KMS-11 (cell line): ENCODE data around the gene PRKAB1.

ENCODE experiments used
- H2AFZ ChIP-seq: fragments of 200-600 bp; sonication (generic); 2 replicates; pipeline ENCODE4 v1.6.1; 2016; ENCODE audit warnings: antibody characterized with exemption, mixed run types, low read depth
- H3K27ac ChIP-seq: fragments of 200-600 bp; sonication (generic); 2 replicates; pipeline ENCODE4 v1.6.1; 2016; ENCODE audit warnings: mild to moderate bottlenecking, mixed run types
- H3K27me3 ChIP-seq: fragments of 200-600 bp; sonication (generic); 2 replicates; pipeline ENCODE4 v1.6.1; 2017; ENCODE audit warnings: mild to moderate bottlenecking, low read depth, mixed run types, moderate library complexity; ENCODE audit not compliant: insufficient read depth
- H3K36me3 ChIP-seq: fragments of 200-600 bp; sonication (generic); 2 replicates; pipeline ENCODE4 v1.6.1; 2017; ENCODE audit warnings: mild to moderate bottlenecking, mixed run types; ENCODE audit not compliant: insufficient read depth
- H3K4me1 ChIP-seq: fragments of 200-600 bp; sonication (generic); 2 replicates; pipeline ENCODE4 v1.6.1; 2016; ENCODE audit warnings: mild to moderate bottlenecking, low read depth, mixed run types; ENCODE audit not compliant: poor library complexity, severe bottlenecking
- H3K4me2 ChIP-seq: fragments of 200-600 bp; sonication (generic); 2 replicates; pipeline ENCODE4 v1.7.0; 2016; ENCODE audit warnings: mild to moderate bottlenecking, mixed run types
- H3K4me3 ChIP-seq: fragments of 200-600 bp; sonication (generic); IDR thresholded peaks from 2 replicates; pipeline ENCODE4 v1.6.1; 2017; ENCODE audit warnings: low read depth, low read length, mixed read lengths; ENCODE audit not compliant: insufficient read depth
- H3K79me2 ChIP-seq: fragments of 200-600 bp; sonication (generic); 2 replicates; pipeline ENCODE4 v1.6.1; 2016; ENCODE audit warnings: low read depth, mixed run types; ENCODE audit not compliant: insufficient read depth
- H3K9ac ChIP-seq: fragments of 200-600 bp; sonication (generic); 2 replicates; pipeline ENCODE4 v1.6.1; 2016; ENCODE audit warnings: mild to moderate bottlenecking, mixed run types
- H4K20me1 ChIP-seq: fragments of 200-600 bp; sonication (generic); 2 replicates; pipeline ENCODE4 v1.6.1; 2016; ENCODE audit warnings: mild to moderate bottlenecking, mixed run types; ENCODE audit not compliant: insufficient read depth
- TF ChIP-seq, protein P1 (sequence below): fragments of 200-600 bp; sonication (generic); conservative IDR thresholded peaks from 2 replicates; pipeline ENCODE4 v1.6.1; 2017; ENCODE audit warnings: low read depth, mild to moderate bottlenecking, antibody characterized with exemption, low read length, moderate library complexity, mixed read lengths

The PRKAB1 gene

GRCh38 chr12:119689935-119690500 lies 22.1 kb downstream of the PRKAB1 start:
- Histone ChIP-seq H3K27ac (no peak overlapping the region), H3K4me2 (no peak overlapping the region), H3K36me3 (no peaks in the 10 kb centered on the region), H3K4me3 (no peak overlapping the region), H3K4me1 (no peaks in the 10 kb centered on the region), H3K27me3 (no peaks in the 10 kb centered on the region), H3K9ac (no peak overlapping the region), H4K20me1 (no peaks in the 10 kb centered on the region), H3K79me2 (no peaks in the 10 kb centered on the region), H2AFZ (no peak overlapping the region)
- TF ChIP-seq, protein P1, sequence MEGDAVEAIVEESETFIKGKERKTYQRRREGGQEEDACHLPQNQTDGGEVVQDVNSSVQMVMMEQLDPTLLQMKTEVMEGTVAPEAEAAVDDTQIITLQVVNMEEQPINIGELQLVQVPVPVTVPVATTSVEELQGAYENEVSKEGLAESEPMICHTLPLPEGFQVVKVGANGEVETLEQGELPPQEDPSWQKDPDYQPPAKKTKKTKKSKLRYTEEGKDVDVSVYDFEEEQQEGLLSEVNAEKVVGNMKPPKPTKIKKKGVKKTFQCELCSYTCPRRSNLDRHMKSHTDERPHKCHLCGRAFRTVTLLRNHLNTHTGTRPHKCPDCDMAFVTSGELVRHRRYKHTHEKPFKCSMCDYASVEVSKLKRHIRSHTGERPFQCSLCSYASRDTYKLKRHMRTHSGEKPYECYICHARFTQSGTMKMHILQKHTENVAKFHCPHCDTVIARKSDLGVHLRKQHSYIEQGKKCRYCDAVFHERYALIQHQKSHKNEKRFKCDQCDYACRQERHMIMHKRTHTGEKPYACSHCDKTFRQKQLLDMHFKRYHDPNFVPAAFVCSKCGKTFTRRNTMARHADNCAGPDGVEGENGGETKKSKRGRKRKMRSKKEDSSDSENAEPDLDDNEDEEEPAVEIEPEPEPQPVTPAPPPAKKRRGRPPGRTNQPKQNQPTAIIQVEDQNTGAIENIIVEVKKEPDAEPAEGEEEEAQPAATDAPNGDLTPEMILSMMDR = no peak

DNA sequence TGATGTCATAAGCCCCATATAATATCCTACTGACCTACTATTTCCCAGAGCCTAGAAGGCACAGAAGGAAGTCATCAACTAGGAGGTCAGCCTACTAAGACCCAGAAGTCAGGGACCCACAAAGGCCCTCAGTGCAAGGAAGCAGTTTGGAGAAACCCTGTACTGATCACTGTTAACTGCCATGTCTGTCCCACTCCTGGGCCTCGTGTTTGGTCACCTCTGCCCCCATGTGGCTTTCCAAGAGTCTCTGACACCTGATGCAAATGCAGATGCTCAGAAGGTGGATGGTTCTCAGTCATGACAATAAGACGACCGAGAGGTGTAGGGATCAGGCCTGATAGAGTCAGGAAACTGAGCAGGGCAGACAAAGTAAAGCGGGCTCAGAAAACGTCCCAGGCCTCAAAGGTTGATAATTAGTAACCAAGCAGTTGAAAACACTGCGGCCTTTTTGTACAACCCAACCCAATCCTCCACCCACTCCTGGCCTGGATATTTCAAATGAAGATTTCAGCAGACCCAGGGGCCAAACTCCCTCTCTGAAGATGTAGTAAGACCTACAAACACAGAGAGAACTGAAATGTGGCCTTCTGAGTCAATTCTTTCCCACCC lies 23.4 kb downstream of the PRKAB1 start:
- H3K9ac ChIP-seq = no peak overlapping the region
- H2AFZ ChIP-seq = no peak overlapping the region
- no peak overlapping the region for H3K27ac ChIP-seq
- H3K4me2 ChIP-seq = no peak overlapping the region
- no peaks in the 10 kb centered on the region for H4K20me1 ChIP-seq
- no peaks in the 10 kb centered on the region for H3K36me3 ChIP-seq
- H3K4me3 ChIP-seq = no peak overlapping the region
- TF ChIP-seq, protein P1 = no peak
- no peaks in the 10 kb centered on the region for H3K4me1 ChIP-seq
- no peaks in the 10 kb centered on the region for H3K27me3 ChIP-seq
- no peaks in the 10 kb centered on the region for H3K79me2 ChIP-seq

GRCh38 chr12:119692410-119692809 lies 24.5 kb downstream of the PRKAB1 start:
- no peaks in the 10 kb centered on the region for H3K36me3 ChIP-seq
- TF ChIP-seq, protein P1 = no peak
- no peak overlapping the region for H3K9ac ChIP-seq
- H3K79me2 ChIP-seq = no peaks in the 10 kb centered on the region
- H4K20me1 ChIP-seq = no peaks in the 10 kb centered on the region
- no peaks in the 10 kb centered on the region for H3K27me3 ChIP-seq
- no peak overlapping the region for H2AFZ ChIP-seq
- H3K27ac ChIP-seq = no peak overlapping the region
- no peak overlapping the region for H3K4me2 ChIP-seq
- H3K4me1 ChIP-seq = no peaks in the 10 kb centered on the region
- no peak overlapping the region for H3K4me3 ChIP-seq

GRCh38 chr12:119692997-119693396 lies 25.1 kb downstream of the PRKAB1 start:
- Histone ChIP-seq H2AFZ (no peak overlapping the region), H3K36me3 (no peaks in the 10 kb centered on the region)
- TF ChIP-seq, protein P1 = no peak

More at GRCh38 chr12:119692997-119693396, 25.1 kb downstream of the PRKAB1 start:
- H3K4me3 ChIP-seq = no peak overlapping the region
- H3K27ac ChIP-seq = no peak overlapping the region
- no peak overlapping the region for H3K9ac ChIP-seq
- no peaks in the 10 kb centered on the region for H3K4me1 ChIP-seq
- H3K4me2 ChIP-seq = no peak overlapping the region
- no peaks in the 10 kb centered on the region for H3K79me2 ChIP-seq
- H4K20me1 ChIP-seq = no peaks in the 10 kb centered on the region
- no peaks in the 10 kb centered on the region for H3K27me3 ChIP-seq
